GM19468 (cell line): Measurements from ENCODE around the gene CKB.
"Not testable (repeated sequence)": the region's sequence is repeated elsewhere in the genome, so short reads cannot be mapped to it uniquely, and the experiment has no call there.

Experiments
- ATAC-seq: cut with Tn5 transposase; IDR thresholded peaks from one replicate; pipeline ENCODE4 v1.9.1; 2021; ENCODE audit warnings: mild to moderate bottlenecking, moderate library complexity, moderate number of reproducible peaks; ENCODE audit not compliant: unreplicated experiment; ENCODE audit errors: extremely low read depth

The CKB gene

DNA sequence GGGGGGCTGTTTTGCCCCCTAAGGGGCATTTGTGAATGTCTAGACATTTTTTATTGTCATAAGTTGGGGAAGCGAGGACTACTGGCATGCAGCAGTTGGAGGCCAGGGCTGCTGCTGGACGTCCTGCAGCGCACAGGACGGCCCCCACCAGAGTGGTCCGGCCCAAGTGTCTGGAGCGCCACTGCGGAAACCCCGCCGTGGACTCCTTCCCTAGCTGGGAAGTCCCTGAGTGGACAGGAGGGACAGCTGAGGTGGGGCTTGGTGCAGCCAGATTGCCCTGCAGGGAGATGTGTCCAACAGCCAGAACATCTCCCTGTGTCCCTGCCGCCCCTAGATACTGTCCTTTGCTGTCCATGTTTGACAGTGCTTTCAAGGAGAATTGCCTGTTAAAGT lies 5.5 kb downstream of the CKB start:
- ATAC-seq: no peak

DNA sequence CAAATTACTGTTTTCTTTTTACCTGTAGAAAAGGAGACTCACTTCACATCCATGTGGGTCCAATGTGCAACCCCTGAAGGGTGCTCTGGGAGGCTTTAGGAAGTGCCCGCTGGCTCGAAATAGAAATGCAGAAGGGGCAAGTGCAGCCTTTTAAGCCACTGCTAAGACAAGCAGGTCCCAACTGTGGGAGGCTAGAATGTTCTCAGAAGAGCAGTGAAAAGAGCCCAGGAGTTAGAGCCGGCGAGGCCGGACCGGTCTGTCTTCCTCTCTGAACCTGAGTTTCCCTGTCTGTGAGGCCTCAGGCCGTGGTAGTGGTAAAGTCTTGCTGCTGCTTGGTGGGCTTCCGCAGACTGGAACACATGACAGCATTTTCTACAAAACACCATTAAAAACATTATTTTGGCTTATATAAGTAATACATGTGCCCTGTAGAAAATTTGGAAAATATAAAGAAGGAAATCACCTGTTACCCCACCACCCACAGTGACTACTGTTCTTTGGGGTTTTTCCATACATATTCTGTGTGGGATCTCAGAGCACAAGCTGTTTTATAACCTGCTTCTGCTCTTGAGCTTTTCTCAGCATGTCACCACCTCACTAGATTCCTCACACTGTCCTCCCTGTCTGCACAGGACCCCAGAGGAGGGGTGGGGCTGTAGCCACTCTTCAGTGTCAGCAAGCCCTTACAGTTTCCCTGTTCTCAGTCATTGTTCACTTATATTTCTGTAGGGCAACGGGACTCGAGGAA lies 6.0 kb downstream of the CKB start:
- no peak for ATAC-seq

DNA sequence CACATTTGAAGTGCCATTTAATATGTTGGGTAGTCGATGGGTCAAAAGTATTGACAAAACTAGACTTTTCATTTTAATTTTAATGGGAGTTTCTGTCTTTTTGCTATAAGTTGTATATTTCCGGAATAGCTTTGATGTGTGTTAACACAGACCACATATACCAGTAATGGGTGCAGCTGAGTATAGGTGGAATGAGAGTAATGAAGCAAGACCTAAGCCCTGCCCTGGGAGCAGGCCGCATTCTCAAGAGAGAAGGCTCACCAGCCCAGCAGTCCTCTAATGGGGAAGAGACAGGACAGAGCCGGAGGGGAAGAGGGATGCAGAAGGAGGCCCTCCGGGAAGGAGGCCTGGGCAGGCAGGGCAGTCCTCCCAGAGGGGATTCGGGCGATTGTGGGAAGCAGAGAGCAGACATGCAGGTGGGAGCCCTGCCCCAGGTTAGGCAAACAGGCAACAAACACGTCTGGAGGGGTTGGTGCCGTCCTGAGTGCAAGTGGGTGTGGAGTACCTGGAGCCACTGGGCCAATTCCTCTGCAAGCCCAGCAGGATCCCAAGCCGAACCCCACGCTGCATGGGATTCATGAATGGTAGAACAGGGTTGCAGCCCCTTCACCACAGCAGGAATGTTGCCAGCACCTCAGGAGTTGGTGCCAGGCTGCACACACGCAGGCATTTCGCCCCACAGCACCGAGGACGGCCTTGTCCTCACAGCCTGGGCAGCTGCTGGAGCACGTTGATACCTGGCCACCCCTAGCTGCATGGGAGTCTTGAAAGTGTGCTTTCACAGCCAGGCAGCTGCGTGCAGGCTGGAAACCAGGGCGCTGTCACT lies 7.8 kb downstream of the CKB start:
- no peak for ATAC-seq

DNA sequence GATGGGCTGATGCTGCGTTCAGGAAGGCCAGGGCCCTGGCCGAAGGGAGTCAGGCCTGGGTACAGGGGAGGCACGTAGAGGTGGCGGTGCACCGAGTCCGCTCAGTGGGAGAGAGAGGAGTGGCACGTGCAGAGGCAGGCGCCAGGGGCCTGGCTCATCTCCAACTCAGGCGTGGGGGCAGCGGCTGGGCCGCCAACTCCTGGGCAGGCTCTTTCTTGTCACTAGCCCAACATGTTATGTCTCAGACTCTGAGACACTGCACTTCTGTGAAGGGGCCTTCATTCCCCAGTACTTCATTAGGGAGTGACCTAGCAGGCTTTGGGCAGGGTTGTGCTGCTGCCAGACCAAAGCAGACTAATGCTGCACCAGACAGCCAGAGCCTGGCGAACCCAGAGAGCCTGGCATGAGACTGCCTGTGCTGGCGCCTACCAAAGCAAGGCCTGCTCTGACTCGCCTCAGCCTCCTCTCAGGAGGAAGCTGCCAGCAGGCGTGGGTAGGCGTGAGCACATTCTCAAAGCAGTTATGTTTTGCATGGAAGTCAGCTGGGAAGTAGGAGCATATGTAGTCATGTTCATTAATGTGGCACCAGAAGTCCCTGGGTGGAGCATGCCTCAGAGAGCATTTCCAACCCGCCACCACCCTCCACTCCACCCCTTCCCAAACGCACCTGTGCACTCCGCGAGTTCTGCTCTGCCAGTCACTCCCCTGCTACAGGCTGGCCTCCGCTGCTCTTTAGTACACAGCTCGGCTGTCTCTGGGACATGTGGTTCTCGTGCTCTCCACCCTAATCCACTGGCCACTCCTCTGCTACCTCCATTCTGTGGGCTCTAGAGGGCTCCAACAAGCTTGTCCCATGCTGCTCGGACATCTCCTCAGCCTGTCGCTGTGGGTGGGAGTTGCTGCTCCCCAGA lies 9.7 kb downstream of the CKB start:
- no peak for ATAC-seq

DNA sequence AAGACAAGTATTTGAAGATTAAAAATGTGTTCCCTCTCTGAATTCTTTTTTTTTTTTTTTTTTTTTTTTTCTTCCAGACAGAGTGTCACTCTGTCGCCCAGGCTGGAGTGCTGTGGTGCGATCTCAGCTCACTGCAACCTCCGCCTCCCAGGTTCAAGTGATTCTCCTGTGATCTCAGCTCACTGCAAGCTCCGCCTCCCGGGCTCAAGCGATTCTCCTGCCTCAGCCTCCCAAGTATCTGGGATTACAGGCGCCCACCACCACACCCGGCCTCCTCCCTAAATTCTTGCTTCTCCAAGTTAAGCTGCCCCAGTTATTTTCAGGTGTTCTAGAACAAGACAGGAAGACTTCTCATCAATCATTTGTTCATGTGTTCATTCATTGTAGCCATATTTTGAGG lies 10.4 kb downstream of the CKB start:
- not testable (repeated sequence) for ATAC-seq

DNA sequence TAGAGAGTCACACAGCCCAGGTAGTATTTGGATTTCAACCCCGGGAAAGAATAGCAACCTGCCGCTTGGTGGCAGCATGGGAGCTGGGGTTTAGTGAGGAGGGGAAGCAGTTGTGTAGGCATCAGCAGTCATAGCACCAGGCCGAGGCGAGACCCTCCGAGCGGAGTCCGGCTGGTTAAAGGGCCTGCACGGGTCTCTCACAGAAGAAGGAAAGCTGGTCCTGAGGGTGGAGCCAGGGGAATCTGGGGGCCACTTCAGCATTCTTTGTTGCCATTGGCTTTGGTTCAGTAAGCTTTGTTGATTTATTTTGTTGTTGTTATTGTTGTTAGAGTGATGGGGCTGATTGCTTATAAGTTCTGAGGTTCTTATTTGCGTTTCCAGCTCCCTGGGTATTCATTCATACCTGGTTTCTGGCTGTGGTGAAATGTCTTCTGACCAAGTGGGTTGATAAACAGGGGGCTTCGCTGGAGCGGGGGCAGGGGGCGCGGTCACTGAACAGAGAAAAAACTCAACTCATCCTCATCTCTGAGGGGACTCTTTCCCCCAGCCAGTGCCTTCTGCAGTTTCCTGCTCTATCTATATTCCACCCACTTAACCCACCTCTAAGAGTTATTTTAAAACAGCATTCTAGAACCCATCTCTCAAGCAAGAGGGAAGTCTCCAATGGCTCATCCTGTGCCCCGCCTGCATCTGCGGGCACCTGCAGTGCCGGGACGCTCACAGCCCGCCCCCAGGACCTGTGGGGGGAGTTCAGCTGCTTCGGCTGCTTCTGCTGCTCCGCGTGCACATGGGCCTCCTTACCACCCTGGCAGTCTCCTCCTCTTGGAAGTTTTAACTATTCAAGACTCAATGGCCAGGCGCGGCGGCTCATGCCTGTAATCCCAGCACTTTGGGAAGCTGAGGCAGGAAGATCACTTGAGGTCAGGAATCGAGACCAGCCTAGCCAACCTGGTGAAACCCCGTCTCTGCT lies 11.6 kb downstream of the CKB start:
- no peak for ATAC-seq

DNA sequence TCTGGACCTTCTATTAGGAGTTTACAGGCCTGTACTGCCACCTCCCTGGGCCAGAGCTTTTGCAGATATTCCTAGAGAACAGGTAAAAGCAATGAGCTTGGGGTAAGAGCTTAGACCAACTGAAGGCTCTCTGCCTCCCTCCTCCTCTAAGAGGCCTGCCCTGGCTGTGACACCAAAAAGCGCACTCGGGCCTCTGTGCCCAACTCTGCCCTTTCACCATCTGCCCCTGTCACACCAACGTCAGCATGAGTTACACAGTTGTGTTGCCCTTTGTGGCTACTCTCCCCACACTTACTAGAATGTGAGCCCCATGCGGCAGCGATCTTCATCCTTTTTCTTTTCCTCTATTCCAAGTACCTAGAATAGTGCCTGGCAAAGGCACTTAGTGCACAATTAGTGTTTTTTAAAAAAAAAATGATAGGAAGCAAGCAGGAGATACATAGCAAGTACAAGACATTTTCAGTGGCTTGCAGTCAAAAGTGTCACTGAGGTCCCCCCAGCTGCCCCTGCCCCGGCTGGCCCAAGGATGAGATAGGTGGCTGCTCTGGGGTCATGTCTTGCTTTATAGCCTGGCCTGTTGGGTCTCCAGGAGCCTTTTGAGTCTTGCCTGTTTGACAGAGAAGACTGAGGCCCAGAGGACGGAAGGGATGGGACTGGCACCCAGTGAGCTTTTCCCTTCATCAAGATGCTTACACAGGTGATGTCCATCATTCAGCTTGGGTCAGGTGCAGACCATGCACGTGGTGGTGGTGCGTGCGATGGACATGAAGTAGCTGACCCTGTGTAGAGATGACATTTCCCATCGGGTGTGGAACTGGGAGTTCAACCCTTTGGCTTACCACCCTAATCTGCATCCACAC lies 12.5 kb downstream of the CKB start:
- ATAC-seq: no peak

DNA sequence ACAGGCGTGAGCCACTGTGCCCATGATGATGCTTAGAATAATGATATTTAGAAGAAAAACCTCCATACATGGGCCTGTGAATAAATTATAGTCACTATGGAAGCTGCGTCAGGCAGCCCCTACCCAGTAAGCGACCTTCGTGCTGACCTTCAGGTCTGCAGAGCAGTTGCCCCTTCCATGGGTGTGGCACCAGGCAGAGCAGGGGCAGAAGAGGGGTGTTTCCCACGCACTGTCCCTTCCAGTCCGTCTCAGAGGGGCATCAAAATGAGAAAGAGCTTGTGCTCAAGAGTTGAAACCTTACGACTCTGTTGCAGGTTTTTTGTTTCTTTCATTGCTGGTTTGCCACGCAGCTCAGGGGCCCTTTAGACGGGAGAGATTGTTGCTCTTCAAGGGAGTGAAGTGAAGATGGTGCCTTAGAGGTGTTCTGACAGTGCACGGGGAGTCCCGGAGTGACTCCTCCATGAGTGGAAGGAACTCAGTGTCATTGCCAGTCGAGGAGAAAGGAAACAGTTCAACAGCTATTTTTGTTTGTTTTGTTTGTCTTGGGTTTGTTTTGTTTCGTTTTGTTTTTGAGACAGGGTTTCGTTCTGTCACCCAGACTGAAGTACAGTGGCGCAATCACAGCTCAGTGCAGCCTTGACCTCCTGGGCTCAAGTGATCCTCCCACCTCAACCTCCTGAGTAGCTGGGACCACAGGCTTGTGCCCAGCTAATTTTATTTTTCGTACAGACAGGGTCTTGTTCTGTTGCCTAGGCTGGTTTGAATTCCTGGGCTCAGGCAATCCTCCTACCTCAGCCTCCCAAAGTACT lies 13.9 kb downstream of the CKB start:
- ATAC-seq: no peak

DNA sequence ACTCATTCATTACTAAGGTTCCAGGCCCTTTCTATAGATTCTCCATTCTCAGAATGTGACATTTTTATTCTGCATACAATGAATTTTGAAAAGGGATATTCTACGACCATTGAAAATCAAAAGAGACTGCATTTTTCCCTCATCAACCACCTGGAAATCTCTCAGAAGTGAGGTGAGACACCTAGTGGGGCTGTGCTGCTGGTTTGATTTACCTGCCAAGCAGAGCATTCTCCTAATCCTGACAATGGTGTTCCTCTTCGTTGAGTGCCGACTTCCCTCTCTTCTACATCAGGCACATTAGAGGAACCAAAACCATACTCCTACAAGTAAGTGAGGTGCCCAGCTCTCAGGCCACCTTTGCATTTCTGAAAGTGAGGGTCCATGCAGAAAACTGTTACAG lies 14.9 kb downstream of the CKB start:
- no peak for ATAC-seq

DNA sequence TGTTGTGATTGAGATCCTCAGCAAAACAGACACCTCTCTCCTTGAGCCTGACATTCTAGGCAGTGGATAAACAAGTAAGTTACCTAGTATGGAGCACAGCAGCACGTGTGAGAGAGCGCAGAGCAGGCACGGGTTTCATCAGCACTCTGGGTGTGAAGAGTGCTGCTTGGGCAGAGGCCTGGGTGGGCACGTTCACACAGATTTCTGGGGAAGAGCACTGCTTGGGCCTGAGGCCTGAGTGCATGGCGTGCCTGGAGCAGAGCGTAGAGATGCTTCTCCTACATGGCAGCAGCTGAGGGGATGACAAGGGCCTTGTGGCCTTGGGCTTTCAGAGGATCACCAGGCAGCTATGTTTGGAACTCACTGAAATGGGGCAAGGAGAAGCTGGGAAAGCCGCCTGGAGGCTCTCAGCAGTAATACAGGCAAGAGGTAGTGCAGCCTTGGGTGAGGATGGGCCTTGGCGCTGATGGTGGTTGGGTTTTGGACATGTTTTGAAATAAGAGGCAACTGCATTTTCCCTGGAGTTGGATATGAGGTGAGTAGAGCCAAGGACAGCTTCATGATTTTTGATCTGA lies 17.6 kb downstream of the CKB start:
- no peak for ATAC-seq

DNA sequence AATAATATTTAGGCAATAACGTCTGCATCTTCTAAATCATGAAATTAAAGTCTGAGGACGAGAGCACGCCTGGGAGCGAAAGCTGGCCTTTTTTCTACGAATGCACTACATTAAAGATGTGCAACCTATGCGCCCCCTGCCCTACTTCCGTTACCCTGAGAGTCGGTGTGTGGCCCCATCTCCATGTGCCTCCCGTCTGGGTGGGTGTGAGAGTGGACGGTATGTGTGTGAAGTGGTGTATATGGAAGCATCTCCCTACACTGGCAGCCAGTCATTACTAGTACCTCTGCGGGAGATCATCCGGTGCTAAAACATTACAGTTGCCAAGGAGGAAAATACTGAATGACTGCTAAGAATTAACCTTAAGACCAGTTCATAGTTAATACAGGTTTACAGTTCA lies 19.3 kb downstream of the CKB start:
- ATAC-seq: no peak

DNA sequence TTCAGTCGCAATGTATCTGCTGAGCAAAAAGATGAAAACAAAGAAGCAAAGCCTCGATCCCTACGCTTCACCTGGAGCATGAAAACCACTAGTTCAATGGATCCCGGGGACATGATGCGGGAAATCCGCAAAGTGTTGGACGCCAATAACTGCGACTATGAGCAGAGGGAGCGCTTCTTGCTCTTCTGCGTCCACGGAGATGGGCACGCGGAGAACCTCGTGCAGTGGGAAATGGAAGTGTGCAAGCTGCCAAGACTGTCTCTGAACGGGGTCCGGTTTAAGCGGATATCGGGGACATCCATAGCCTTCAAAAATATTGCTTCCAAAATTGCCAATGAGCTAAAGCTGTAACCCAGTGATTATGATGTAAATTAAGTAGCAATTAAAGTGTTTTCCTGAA lies 19.8 kb downstream of the CKB start:
- no peak for ATAC-seq

DNA sequence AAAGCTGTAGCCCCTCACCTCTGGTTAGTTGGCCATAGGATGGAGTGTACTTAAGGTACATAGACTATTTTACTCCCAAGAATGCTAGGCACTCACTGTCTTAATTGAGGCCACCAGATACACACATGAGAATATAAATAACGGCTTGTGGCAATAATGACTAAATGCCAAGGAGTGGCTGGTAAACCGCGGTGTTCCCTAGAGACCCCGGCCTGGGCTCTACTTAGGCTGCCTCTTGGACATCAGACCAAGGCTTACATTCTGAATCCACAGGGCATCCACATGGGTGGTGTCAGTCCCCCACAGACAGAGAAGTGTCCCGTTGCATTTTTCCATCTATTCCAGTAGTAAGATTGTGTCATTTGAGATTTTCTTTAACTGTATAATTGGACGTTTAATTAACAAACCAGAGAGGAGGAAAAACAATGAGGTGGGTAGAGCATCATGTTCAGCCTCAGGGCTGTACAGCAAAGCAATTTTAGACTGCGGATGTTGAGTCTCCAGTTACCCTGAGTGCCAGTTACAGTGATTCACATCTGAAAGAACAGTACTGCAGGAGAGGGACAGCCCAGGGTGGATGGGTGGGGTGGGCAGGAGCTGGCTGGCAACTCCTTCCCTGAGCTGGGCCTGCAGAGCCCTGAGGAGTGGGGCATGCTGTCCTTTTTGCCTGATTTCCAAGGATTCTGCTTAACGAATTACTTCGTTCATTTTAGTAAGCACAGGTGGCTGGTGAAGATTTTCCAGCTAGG lies 20.5 kb downstream of the CKB start:
- ATAC-seq: no peak

DNA sequence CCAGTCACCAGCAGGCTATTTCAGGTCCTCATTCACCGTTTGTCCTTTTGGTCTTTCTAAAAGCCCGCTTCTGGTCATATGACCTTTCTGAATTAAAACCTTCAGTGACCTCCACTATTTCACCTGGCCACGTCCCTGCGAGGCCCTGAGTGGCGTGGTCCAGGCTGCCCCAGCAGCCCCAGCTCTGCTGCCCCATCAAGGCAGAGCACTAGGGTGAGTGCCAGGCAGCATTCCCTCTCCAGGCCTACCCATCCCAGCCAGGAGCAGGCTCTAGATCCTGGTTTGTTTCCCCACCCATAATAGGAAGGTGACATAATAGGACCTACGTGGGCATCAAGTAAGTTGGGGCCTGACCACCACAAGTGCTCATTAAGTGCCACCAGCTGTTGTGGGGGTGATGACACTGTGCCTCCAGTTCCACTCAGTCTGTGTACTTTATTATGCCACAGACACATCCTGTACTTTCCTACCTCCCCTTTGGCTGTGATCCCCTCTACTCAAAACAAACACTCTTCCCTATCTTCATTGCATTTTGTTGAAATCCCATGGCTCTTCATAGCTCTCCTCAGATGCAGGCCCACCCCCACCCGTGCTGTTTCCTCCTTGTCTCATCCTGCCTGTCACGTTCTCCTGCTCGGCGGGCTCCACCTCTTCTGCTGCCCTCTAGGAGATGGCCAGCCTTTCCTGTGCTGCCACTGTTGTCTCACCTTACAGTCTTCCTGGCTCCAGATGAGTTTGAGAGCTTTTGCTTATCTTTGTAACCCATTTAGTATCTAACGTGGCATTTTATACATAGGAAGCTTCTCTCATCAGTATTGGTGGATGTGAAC lies 21.4 kb downstream of the CKB start:
- ATAC-seq: no peak

DNA sequence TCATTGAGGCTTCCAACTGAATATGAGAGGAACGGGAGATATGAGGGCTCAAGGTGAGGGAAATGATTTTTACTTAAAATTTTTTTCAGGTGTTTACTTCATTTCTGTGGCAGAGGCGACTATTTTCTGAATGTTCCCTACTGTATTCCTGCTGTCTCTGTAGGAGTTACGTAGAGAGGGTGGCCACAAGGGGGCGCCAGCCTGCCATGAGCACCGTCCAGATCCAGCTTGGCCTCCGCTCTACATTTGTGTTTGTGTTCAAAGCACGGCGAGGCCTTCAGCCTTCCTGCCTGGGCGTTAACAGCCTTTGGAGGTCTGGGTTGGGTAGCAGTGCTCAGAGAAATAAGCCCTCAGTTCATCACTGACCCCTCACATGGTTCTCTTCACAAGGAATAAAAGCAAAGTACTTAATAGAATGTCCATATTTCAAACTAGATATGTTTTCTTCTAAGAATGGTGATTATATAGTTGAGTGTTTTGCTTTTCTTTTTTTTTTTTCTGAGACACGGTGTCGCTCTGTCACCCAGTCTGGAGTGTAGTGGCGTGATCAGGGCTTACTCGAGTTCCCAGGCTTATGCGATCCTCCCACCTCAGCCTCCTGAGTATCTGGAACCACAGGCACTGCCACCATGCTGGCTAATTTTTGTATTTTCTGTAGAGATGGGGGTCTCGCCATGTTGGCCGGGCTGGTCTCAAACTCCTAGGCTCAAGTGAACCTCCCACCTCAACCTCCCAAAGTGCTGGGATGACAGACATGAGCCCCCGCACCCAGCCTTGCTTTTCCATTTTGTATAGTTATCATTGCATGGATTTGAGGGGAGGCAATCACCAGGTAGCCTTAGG lies 22.3 kb downstream of the CKB start:
- ATAC-seq: no peak
